Measurements from ENCODE around the gene NAALADL2. TPM values are rescaled to one million over a fixed set of nuclear protein-coding genes. Genes with fewer than 3 reads are reported as not detected.
"Not testable (repeated sequence)": the region's sequence is repeated elsewhere in the genome, so short reads cannot be mapped to it uniquely, and the experiment has no call there.

NAALADL2 gene
- total RNA-seq, 1 donor from 2014 or later, result 2.4 TPM

GRCh38 chr3:175432376-175433025 lies 573.4 kb downstream of the NAALADL2 start:
- no peak for ATAC-seq

- ATAC-seq, result no peak
These were observed 574.0 kb downstream of the NAALADL2 start for GRCh38 chr3:175433026-175433674.

GRCh38 chr3:175434561-175434960 lies 575.4 kb downstream of the NAALADL2 start:
- ATAC-seq, result no peak

GRCh38 chr3:175443682-175444081 lies 584.5 kb downstream of the NAALADL2 start:
- no peak for ATAC-seq

GRCh38 chr3:175445741-175446140 lies 586.6 kb downstream of the NAALADL2 start:
- no peak for ATAC-seq

- no peak for ATAC-seq
These were observed 588.4 kb downstream of the NAALADL2 start for GRCh38 chr3:175447521-175447920.

- no peak for ATAC-seq
These were observed 594.2 kb downstream of the NAALADL2 start for GRCh38 chr3:175453361-175453760.

GRCh38 chr3:175456466-175456865 lies 597.3 kb downstream of the NAALADL2 start:
- no peak for ATAC-seq

- no peak for ATAC-seq
These were observed 598.2 kb downstream of the NAALADL2 start for GRCh38 chr3:175457301-175457700.

GRCh38 chr3:175460849-175461399 lies 601.8 kb downstream of the NAALADL2 start:
- not testable (repeated sequence) for ATAC-seq

GRCh38 chr3:175464362-175464761 lies 605.2 kb downstream of the NAALADL2 start:
- ATAC-seq, result no peak

- no peak for ATAC-seq
These were observed 610.0 kb downstream of the NAALADL2 start for GRCh38 chr3:175469124-175469523.

GRCh38 chr3:175475765-175476164 lies 616.6 kb downstream of the NAALADL2 start:
- ATAC-seq, result no peak

GRCh38 chr3:175476489-175476888 lies 617.4 kb downstream of the NAALADL2 start:
- no peak for ATAC-seq

- no peak for ATAC-seq
These were observed 618.6 kb downstream of the NAALADL2 start for GRCh38 chr3:175477651-175478224.

- no peak for ATAC-seq
These were observed 619.2 kb downstream of the NAALADL2 start for GRCh38 chr3:175478301-175478700.

GRCh38 chr3:175479175-175479574 lies 620.0 kb downstream of the NAALADL2 start:
- ATAC-seq, result no peak

- no peak for ATAC-seq
These were observed 620.7 kb downstream of the NAALADL2 start for GRCh38 chr3:175479800-175480199.

GRCh38 chr3:175484666-175485065 lies 625.5 kb downstream of the NAALADL2 start:
- no peak for ATAC-seq

- no peak for ATAC-seq
These were observed 626.3 kb downstream of the NAALADL2 start for GRCh38 chr3:175485436-175485835.

- ATAC-seq, result no peak
These were observed 627.1 kb downstream of the NAALADL2 start for GRCh38 chr3:175486255-175486654.

- ATAC-seq, result no peak
These were observed 630.3 kb downstream of the NAALADL2 start for GRCh38 chr3:175489406-175489805.

- ATAC-seq, result no peak
These were observed 634.2 kb downstream of the NAALADL2 start for GRCh38 chr3:175493301-175493700.

GRCh38 chr3:175495331-175495730 lies 636.2 kb downstream of the NAALADL2 start:
- ATAC-seq, result no peak

Measured in esophagus mucosa (tissue), 1 donor.